K562 (cell line): ENCODE data around the gene BMP8B. TPM values are rescaled to one million over a fixed set of nuclear protein-coding genes. Genes with fewer than 3 reads are reported as not detected.

Source experiments
- BACH1 ChIP-seq: fragments of 200-800 bp; sonication (Bioruptor generic); IDR thresholded peaks from 2 replicates; pipeline ENCODE4 v1.6.1; 2016; ENCODE audit warnings: missing genetic modification characterization, missing compliant biosample characterization
- CREBBP ChIP-seq: IDR thresholded peaks from one replicate; pipeline ENCODE4 v1.6.1; 2012; ENCODE audit warnings: low read depth, mild to moderate bottlenecking, control low read depth, inconsistent platforms, low read length
- CTBP1 ChIP-seq: fragments of 450-650 bp; IDR thresholded peaks from 2 replicates; pipeline ENCODE4 v1.6.1; 2016; ENCODE audit warnings: borderline replicate concordance
- DPF2 ChIP-seq: fragments of 450-650 bp; IDR thresholded peaks from 2 replicates; pipeline ENCODE4 v1.6.1; 2016
- EP400 ChIP-seq: fragments of 450-650 bp; IDR thresholded peaks from 2 replicates; pipeline ENCODE4 v1.6.1; 2017; ENCODE audit warnings: antibody characterized with exemption, mild to moderate bottlenecking, moderate library complexity
- JUN ChIP-seq, 2 experiments: sonication (generic) in 1 of 2; formaldehyde crosslinking in 1 of 2; IDR thresholded peaks; 2 replicates each; pipeline versions ENCODE4 v1.6.1 to v1.8.0; 2012 to 2022; ENCODE audit warnings: borderline replicate concordance in 2 of 2, mild to moderate bottlenecking in 2 of 2, improper control_type of control experiment in 1 of 2, low read depth in 1 of 2, low read length in 1 of 2, missing genetic modification reagents in 1 of 2
- KDM1A ChIP-seq, 2 experiments: fragments of 450-650 bp; IDR thresholded peaks; 2 replicates each; pipeline ENCODE4 v1.6.1; 2016; ENCODE audit warnings: mild to moderate bottlenecking in 2 of 2
- KLF13 ChIP-seq: fragments of 450-650 bp; IDR thresholded peaks from 2 replicates; pipeline ENCODE4 v1.6.1; 2016; ENCODE audit warnings: missing genetic modification characterization, low read depth, mild to moderate bottlenecking, missing compliant biosample characterization, moderate library complexity, borderline replicate concordance
- KLF6 ChIP-seq: fragments of 250-450 bp; sonication (Bioruptor Pico); IDR thresholded peaks from 2 replicates; pipeline ENCODE4 v1.4.0; 2020; ENCODE audit warnings: mild to moderate bottlenecking, moderate library complexity, borderline replicate concordance
- L3MBTL2 ChIP-seq: fragments of 450-650 bp; IDR thresholded peaks from 2 replicates; pipeline ENCODE4 v1.6.1; 2016; ENCODE audit warnings: mild to moderate bottlenecking, moderate library complexity
- RAD21 ChIP-seq, 2 experiments: fragments of 250-450 bp in 1 of 2; fragments of 450-650 bp in 1 of 2; sonication (Bioruptor Pico) in 1 of 2; formaldehyde crosslinking in 1 of 2; IDR thresholded peaks in 1 of 2; conservative IDR thresholded peaks in 1 of 2; 2 replicates each; pipeline versions ENCODE4 v1.4.0 to v1.8.0; 2020 to 2022; ENCODE audit warnings: mild to moderate bottlenecking in 2 of 2, moderate library complexity in 1 of 2
- RFX7 ChIP-seq: fragments of 250-450 bp; sonication (Bioruptor Pico); IDR thresholded peaks from 2 replicates; pipeline ENCODE4 v1.5.1; 2021; ENCODE audit warnings: mild to moderate bottlenecking
- SMARCE1 ChIP-seq: fragments of 450-650 bp; IDR thresholded peaks from 2 replicates; pipeline ENCODE4 v1.7.1; 2016; ENCODE audit warnings: mild to moderate bottlenecking
- TBL1XR1 ChIP-seq, 2 experiments: IDR thresholded peaks; 2 replicates each; pipeline ENCODE4 v1.6.1; 2012; ENCODE audit warnings: improper control_type of control experiment in 2 of 2, low read length in 2 of 2, mild to moderate bottlenecking in 1 of 2
- ZNF134 ChIP-seq: fragments of 250-450 bp; sonication (Bioruptor Pico); conservative IDR thresholded peaks from 2 replicates; pipeline ENCODE4 v1.4.0; 2020
- ZNF212 ChIP-seq: fragments of 450-650 bp; formaldehyde crosslinking; IDR thresholded peaks from 2 replicates; pipeline ENCODE4 v1.4.0; 2020; ENCODE audit warnings: mild to moderate bottlenecking
- ZNF263 ChIP-seq: sonication (generic); formaldehyde crosslinking; IDR thresholded peaks from 2 replicates; pipeline ENCODE4 v1.8.0; 2022; ENCODE audit warnings: mild to moderate bottlenecking, missing genetic modification reagents, borderline replicate concordance
- polyA plus RNA-seq, 8 experiments: library from polyadenylated mRNA; depleted of rRNA in 4 of 8; stranded (reverse) in 5 of 8; unstranded in 3 of 8; fragments of >200 nt; fragmentation: Nextera tagmentation in 2 of 8; fragmentation: Illumina TruSeq in 1 of 8; extraction: Ambion mirVana in 2 of 8; extraction: Trizol in 1 of 8; gene quantifications; 2 replicates each; pipeline versions ENCODE4 v1.2.1 to v1.2.3, GENCODE V29; 2011 to 2014; ENCODE audit warnings: inconsistent platforms in 1 of 8, missing spikeins in 1 of 8
- total RNA-seq, 7 experiments: library from RNA; depleted of rRNA in 6 of 7; stranded (reverse); fragments of >200 nt in 6 of 7; fragmentation: Illumina TruSeq in 2 of 7; extraction: Trizol in 2 of 7; gene quantifications; 2 replicates each; pipeline versions ENCODE4 v1.2.1 to v1.2.3, GENCODE V29; 2011 to 2021; ENCODE audit warnings: low replicate concordance in 1 of 7
- TF ChIP-seq, protein P1 (sequence below): fragments of 200-800 bp; sonication (Bioruptor generic); IDR thresholded peaks from 2 replicates; pipeline ENCODE4 v1.6.1; 2017; ENCODE audit warnings: missing genetic modification characterization, missing compliant biosample characterization
- TF ChIP-seq, protein P2 (sequence below): fragments of 250-450 bp; sonication (Bioruptor Pico); IDR thresholded peaks from 2 replicates; pipeline ENCODE4 v1.5.0; 2022; ENCODE audit warnings: mild to moderate bottlenecking

Gene BMP8B
- total and polyA plus RNA-seq, 9 of the 15 experiments (the other 6 are each of a cell fraction or from before 2014, with no cell fraction given), result 0.03 to 0.33 (median 0.14) TPM

DNA sequence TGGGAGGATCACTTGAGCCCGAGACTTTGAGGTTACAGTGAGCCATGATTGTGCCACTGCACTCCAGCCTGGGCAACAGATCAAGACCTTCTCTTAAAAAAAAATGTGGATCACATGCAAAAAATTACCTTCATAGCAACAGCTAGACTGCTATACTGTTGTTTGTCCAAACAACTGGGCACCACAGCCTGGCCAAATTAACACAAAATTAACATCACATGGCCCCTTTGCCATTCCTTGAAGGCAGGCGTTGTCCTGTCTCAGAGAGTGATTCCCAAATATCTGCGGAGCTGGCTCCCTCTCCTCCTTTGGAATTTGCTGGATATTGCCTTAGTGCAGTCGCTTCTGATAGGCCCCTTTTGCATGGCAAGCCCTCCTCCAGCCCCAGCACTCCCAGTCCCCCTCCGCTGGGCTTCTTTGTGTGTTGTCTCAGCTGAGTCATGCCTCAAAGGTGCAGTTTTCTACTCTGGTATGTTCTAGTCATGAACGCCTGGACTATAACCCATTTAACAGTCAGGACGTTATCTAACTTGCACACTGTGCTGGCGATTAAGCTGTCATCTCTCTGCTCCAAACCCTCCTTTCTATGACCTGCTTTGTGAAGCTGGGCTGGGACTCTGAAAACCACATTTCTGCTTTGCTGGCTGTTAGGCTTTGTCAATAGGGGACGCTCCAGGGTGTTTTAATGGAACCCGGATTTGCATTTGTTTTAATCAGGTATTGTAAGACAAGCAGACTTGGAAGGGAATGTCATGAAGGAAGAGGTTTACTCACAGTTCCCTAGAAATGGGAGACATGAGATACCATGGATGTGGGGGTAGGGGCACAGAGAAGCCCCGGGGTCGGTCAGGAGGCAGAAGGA lies 77.3 kb downstream of the BMP8B start (continued):
- no peak for TF ChIP-seq CREBBP
- TF ChIP-seq RFX7 (CRISPR knock-in tag), result no peak
- TF ChIP-seq CTBP1, result peak; percentile 80; the same call in 1 of the 2 replicates
- no peak for TF ChIP-seq ZNF263 (CRISPR knock-in tag)
- no peak for TF ChIP-seq ZNF134 (CRISPR knock-in tag)
- peak; percentile 99 for TF ChIP-seq DPF2
- TF ChIP-seq SMARCE1, result peak; percentile 93
- TF ChIP-seq L3MBTL2, result peak; percentile 65; the same call in 1 of the 2 replicates
- TF ChIP-seq KLF13 (tag), result no peak
- peak; percentile 74; the same call in 1 of the 2 replicates for TF ChIP-seq JUN (IDR thresholded peaks at IDR 0.05; ENCODE audit: borderline replicate concordance, low read depth, low read length)
- TF ChIP-seq JUN (CRISPR knock-in tag; IDR thresholded peaks at IDR 0.05; ENCODE audit: borderline replicate concordance), result peak; percentile 37; the same call in 1 of the 2 replicates
- TF ChIP-seq TBL1XR1 (IDR thresholded peaks at IDR 0.05; ENCODE audit: low read length in 2 of 2), result peak in 1 of 2 experiments; percentile 88; a peak in 2 of 4 replicates
- TF ChIP-seq, protein P1, sequence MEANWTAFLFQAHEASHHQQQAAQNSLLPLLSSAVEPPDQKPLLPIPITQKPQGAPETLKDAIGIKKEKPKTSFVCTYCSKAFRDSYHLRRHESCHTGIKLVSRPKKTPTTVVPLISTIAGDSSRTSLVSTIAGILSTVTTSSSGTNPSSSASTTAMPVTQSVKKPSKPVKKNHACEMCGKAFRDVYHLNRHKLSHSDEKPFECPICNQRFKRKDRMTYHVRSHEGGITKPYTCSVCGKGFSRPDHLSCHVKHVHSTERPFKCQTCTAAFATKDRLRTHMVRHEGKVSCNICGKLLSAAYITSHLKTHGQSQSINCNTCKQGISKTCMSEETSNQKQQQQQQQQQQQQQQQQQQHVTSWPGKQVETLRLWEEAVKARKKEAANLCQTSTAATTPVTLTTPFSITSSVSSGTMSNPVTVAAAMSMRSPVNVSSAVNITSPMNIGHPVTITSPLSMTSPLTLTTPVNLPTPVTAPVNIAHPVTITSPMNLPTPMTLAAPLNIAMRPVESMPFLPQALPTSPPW (CRISPR knock-in tag), result peak; percentile 58
- TF ChIP-seq RAD21 (CRISPR knock-in tag; conservative IDR thresholded peaks at IDR 0.05 in 1 of 2, IDR thresholded peaks at IDR 0.05 in 1 of 2), result peak in 1 of 2 experiments; percentile 54; a peak in 3 of 4 replicates
- TF ChIP-seq EP400, result peak; percentile 39; the same call in 1 of the 2 replicates
- 0 out of 2 replicates have a peak, but pooled peaks have one; percentile 4 for TF ChIP-seq ZNF212 (CRISPR knock-in tag)
- TF ChIP-seq KDM1A (IDR thresholded peaks at IDR 0.05), result peak; percentile 87 to 90
- no peak for TF ChIP-seq KLF6 (CRISPR knock-in tag)
- TF ChIP-seq BACH1, result peak; percentile 81; the same call in 1 of the 2 replicates
- TF ChIP-seq, protein P2, sequence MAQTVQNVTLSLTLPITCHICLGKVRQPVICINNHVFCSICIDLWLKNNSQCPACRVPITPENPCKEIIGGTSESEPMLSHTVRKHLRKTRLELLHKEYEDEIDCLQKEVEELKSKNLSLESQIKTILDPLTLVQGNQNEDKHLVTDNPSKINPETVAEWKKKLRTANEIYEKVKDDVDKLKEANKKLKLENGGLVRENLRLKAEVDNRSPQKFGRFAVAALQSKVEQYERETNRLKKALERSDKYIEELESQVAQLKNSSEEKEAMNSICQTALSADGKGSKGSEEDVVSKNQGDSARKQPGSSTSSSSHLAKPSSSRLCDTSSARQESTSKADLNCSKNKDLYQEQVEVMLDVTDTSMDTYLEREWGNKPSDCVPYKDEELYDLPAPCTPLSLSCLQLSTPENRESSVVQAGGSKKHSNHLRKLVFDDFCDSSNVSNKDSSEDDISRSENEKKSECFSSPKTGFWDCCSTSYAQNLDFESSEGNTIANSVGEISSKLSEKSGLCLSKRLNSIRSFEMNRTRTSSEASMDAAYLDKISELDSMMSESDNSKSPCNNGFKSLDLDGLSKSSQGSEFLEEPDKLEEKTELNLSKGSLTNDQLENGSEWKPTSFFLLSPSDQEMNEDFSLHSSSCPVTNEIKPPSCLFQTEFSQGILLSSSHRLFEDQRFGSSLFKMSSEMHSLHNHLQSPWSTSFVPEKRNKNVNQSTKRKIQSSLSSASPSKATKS, result no peak
